Coronary artery (tissue), 2 donors: ENCODE results near the gene RLN1.

Source experiments
- DNase-seq: peaks from one replicate; pipeline ENCODE4 v3.0.0-alpha.2; 2017; ENCODE audit warnings: low spot score
- H3K27ac ChIP-seq, 2 donors: fragments of 200-600 bp; sonication (generic); one replicate each; pipeline ENCODE4 v1.5.1; 2016 to 2019
- H3K4me3 ChIP-seq: fragments of 200-600 bp; sonication (generic); 2 replicates; pipeline ENCODE4 v1.5.1; 2016; ENCODE audit warnings: mild to moderate bottlenecking, moderate library complexity
- TF ChIP-seq, protein P1 (sequence below): fragments of 200-600 bp; sonication (generic); IDR thresholded peaks from one replicate; pipeline ENCODE4 v1.5.1; 2019; ENCODE audit warnings: antibody characterized with exemption

Gene RLN1

DNA sequence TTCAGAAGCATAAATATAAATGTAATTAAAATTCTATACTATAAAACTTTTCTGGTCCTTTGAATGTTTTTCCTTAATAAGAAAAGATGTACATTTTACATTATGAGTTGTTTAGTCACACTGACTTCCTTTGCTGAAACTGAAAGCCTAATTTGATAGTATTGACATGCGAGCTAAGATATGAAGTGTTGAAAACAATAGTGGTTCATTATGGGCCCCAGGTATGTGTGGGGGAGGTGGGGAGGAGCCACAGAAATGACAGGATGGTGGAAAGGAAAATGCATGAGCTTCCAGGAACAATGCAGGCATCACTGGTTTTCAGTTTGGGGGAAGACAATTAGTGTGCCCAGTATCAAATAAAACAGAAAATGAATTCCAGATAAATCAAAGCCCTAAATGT lies 35.4 kb upstream of the RLN1 start:
- H3K4me3 ChIP-seq: no peak overlapping the region
- DNase-seq: no peak
- H3K27ac ChIP-seq: no peak overlapping the region
- TF ChIP-seq, protein P1, sequence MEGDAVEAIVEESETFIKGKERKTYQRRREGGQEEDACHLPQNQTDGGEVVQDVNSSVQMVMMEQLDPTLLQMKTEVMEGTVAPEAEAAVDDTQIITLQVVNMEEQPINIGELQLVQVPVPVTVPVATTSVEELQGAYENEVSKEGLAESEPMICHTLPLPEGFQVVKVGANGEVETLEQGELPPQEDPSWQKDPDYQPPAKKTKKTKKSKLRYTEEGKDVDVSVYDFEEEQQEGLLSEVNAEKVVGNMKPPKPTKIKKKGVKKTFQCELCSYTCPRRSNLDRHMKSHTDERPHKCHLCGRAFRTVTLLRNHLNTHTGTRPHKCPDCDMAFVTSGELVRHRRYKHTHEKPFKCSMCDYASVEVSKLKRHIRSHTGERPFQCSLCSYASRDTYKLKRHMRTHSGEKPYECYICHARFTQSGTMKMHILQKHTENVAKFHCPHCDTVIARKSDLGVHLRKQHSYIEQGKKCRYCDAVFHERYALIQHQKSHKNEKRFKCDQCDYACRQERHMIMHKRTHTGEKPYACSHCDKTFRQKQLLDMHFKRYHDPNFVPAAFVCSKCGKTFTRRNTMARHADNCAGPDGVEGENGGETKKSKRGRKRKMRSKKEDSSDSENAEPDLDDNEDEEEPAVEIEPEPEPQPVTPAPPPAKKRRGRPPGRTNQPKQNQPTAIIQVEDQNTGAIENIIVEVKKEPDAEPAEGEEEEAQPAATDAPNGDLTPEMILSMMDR: no peak

DNA sequence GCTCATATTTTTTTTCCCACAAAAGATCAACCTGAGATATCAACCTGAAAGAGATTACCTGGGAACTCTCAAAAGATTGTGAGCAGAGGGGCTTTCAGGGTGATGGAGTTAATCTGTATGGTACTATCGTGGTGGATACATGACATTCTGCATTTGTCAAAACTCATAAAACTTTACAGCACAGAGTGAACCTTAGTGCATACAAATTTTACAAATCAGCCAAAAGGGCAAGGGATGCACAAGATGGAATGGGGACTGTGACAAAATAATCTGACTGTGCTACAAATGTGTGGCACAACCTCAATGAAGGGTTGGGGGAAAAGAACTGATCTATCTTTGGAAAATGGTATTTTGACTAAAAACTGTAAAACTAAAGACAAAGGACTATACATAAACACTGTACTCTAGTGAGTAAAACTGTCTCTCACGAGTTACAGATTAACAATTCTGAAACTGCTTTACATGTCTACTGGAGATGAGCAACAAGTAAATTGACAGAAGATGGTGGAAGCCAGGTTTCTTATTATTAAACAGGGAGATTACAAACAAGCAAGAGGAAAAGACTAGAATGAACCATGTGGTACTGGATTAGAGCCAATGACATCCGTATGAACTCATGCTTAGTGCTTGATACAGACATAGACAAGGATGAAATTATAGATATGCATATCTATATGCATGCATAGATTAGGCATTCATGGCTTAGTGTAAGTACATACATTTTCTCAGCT lies 24.8 kb upstream of the RLN1 start:
- TF ChIP-seq, protein P1: no peak
- DNase-seq: no peak
- no peak overlapping the region for H3K27ac ChIP-seq
- H3K4me3 ChIP-seq: no peak overlapping the region

DNA sequence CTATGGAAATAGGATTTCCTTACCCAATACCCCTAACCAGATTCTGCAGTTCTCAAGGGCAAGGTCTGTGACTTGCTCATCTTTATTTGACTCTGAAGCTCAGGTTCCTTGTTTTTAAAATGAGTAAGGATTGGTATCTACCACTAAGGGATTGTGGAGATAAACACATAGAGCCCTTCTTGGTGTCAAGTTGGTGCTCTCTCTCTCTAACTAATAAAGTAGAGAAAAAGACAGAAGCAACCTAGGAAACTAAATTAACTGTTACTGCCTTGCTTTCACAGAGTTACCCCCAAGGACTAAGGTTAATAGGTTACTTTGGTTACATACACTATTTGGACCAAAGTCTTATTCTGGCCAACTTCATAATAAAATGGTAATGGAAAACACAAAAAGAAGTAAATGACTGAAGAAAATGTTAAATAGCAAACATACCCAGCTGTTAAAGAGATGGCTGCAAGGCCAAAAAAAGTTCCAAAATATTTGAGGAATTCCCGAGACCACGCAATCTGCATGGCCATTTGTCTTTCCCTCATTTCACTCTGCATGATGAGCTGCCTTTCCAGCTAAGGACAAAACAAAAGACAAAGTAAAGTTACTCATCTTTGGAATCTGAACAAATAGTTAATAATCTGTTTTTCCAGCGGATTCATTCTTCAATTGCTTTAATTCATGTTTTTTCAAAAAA lies 21.8 kb upstream of the RLN1 start:
- TF ChIP-seq, protein P1: no peak
- no peak for DNase-seq
- H3K27ac ChIP-seq: no peak overlapping the region
- H3K4me3 ChIP-seq: no peak overlapping the region

DNA sequence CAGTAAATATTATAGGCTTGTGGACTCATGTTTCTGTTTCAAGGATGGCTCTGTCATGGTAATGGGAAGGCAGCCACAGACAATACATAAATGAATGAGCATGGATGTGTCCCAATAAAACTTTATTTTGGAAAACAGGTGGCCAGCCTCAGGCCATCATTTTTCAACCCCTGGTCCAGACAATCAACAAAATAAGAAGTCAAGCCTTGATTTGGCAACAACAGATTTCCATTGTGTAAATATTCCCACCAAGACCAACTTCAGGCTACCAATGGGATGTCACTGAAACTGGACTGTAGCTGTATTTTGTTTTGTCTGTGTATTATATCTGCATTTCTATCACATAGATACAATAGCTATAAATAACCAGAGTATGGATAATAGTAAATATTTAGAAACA lies 20.7 kb upstream of the RLN1 start:
- Histone ChIP-seq H3K4me3 (no peak overlapping the region), H3K27ac (no peak overlapping the region)
- TF ChIP-seq, protein P1: no peak
- DNase-seq: no peak

DNA sequence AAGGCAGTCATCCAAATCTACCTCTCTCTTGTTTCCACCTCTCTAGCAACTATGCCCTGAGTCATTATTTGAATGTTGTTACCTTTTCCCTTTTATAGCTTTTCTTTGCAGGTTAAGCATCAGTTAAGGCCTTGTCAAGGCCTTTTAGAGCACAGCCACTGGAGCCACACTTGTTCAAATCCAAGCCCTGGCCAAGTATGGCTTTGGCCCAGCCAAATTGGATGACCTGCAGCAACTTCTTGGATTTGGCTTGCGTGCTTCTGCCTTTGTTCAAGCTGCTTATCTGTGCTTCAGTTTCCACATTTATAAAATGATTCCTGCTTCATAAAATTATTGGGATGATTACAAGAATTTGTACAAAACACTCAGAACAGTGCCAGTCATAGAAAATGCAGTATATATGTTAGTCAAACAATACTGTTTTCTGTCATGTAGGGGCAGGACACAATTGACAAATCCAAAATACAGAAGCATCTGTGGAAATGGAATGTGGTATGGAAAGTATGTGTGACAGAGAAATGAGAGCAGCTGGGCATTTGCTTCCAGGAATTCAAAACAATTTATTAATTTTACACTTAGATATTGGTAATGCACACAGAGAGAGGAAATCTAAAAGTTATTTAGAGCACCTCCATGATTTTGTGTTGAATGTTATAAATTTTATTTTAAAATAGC lies 17.9 kb upstream of the RLN1 start:
- no peak overlapping the region for H3K27ac ChIP-seq
- TF ChIP-seq, protein P1: no peak
- no peak overlapping the region for H3K4me3 ChIP-seq
- no peak for DNase-seq

DNA sequence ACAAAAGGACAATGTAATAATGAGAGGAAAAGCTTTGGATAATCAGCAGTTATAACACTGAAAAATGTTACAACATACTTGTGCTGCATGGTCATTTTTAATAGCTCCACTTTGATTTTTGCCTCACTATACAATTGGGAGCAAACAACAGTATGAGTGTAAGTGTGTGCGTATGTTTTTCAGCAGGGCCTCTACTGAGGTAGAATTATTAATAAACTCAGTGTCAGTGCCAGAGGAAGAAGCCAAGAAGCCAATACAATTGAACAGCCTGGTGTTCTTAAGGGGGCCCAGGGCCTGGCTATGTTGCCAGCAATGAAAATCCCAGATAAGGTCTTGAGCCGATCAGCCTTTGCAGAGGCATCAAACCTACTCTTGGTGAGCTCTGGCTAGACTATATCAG lies 16.1 kb upstream of the RLN1 start:
- TF ChIP-seq, protein P1: no peak
- DNase-seq: no peak
- Histone ChIP-seq H3K27ac (no peak overlapping the region), H3K4me3 (no peak overlapping the region)
